Stomach smooth muscle (tissue), 2 donors: ENCODE measurements around the gene DERA.
"Not testable (repeated sequence)": the region's sequence is repeated elsewhere in the genome, so short reads cannot be mapped to it uniquely, and the experiment has no call there.

Source experiments
- H3K27ac ChIP-seq: one replicate; pipeline ENCODE4 v1.7.0; 2013; ENCODE audit warnings: mild to moderate bottlenecking, low read length, inconsistent platforms
- H3K27me3 ChIP-seq, 2 donors: one replicate each; pipeline ENCODE4 v1.7.0; 2013; ENCODE audit warnings: low read length in 2 of 2; ENCODE audit not compliant: insufficient read depth in 2 of 2, control insufficient read depth in 1 of 2
- H3K36me3 ChIP-seq, 2 donors: one replicate each; pipeline ENCODE4 v1.7.0; 2013; ENCODE audit warnings: low read length in 2 of 2; ENCODE audit not compliant: control insufficient read depth in 2 of 2, insufficient read depth in 2 of 2
- H3K4me1 ChIP-seq: one replicate; pipeline ENCODE4 v1.7.0; 2013; ENCODE audit warnings: low read length; ENCODE audit not compliant: control insufficient read depth, insufficient read depth
- H3K4me3 ChIP-seq, 2 donors: one replicate each; pipeline ENCODE4 v1.7.0; 2013; ENCODE audit warnings: low read length in 2 of 2
- H3K9ac ChIP-seq, 2 donors: one replicate each; pipeline ENCODE4 v1.7.0; 2013; ENCODE audit warnings: low read length in 2 of 2, mild to moderate bottlenecking in 1 of 2
- H3K9me3 ChIP-seq, 2 donors: one replicate each; pipeline ENCODE4 v1.7.0; 2013; ENCODE audit warnings: low read length in 2 of 2; ENCODE audit not compliant: control insufficient read depth in 2 of 2
- donor health status: healthy.
- donor health status: Pancreatic carcinoma.

The DERA gene

GRCh38 chr12:15904378-15904920 lies 6.7 kb upstream of the DERA start:
- Histone ChIP-seq H3K9ac (no peak overlapping the region), H3K4me1 (no peaks in the 10 kb centered on the region), H3K27me3 (no peaks in the 10 kb centered on the region), H3K36me3 (peaks cover 23 to 27% of the 10 kb centered on the region in 2 donors), H3K4me3 (no peak overlapping the region), H3K9me3 (no peaks in the 10 kb centered on the region), H3K27ac (no peak overlapping the region)

GRCh38 chr12:15910468-15910863 lies 666 bp upstream of the DERA start:
- Histone ChIP-seq H3K36me3 (peaks cover 3 to 5% of the 10 kb centered on the region in 2 donors), H3K9ac (peak overlapping the region; percentile 6 to 88), H3K27me3 (no peaks in the 10 kb centered on the region), H3K4me3 (peak overlapping the region; percentile 82 to 88), H3K4me1 (peaks cover 4% of the 10 kb centered on the region), H3K9me3 (no peaks in the 10 kb centered on the region), H3K27ac (peak overlapping the region; percentile 86)

DNA sequence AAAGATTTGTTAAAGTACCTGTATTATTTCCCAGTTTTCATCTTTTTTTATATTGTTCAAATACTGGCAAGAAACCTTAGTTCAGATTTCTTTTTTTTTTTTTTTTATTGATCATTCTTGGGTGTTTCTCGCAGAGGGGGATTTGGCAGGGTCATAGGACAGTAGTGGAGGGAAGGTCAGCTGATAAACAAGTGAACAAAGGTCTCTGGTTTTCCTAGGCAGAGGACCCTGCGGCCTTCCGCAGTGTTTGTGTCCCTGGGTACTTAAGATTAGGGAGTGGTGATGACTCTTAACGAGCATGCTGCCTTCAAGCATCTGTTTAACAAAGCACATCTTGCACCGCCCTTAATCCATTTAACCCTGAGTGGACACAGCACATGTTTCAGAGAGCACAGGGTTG lies 799 bp downstream of the DERA start:
- peak overlapping the region; percentile 88 to 90 for H3K9ac ChIP-seq
- H3K9me3 ChIP-seq, H3K27me3 ChIP-seq, H3K4me1 ChIP-seq, H3K36me3 ChIP-seq: not testable (repeated sequence)
- peak overlapping the region; percentile 82 to 88 for H3K4me3 ChIP-seq
- H3K27ac ChIP-seq, result peak overlapping the region; percentile 86

GRCh38 chr12:15914131-15914530 lies 3.0 kb downstream of the DERA start:
- H3K4me1 ChIP-seq, result peaks cover 15% of the 10 kb centered on the region
- not testable (repeated sequence) for H3K36me3 ChIP-seq, H3K27ac ChIP-seq, H3K9me3 ChIP-seq, H3K4me3 ChIP-seq, H3K9ac ChIP-seq, H3K27me3 ChIP-seq

- H3K9me3 ChIP-seq, result no peaks in the 10 kb centered on the region
- H3K4me1 ChIP-seq, result peaks cover 19% of the 10 kb centered on the region
- no peak overlapping the region for H3K4me3 ChIP-seq
- H3K9ac ChIP-seq, result no peak overlapping the region
- H3K27ac ChIP-seq, result peak overlapping the region; percentile 11
- H3K36me3 ChIP-seq, result no peaks in the 10 kb centered on the region
- H3K27me3 ChIP-seq, result no peaks in the 10 kb centered on the region
Measured at GRCh38 chr12:15918066-15918465, 6.9 kb downstream of the DERA start.

GRCh38 chr12:15919418-15919817 lies 8.3 kb downstream of the DERA start:
- Histone ChIP-seq H3K4me3 (no peak overlapping the region), H3K36me3 (no peaks in the 10 kb centered on the region), H3K9ac (peak overlapping the region in 1 of 2 donors; percentile 13), H3K27ac (peak overlapping the region; percentile 62), H3K27me3 (no peaks in the 10 kb centered on the region), H3K9me3 (no peaks in the 10 kb centered on the region), H3K4me1 (peaks cover 19% of the 10 kb centered on the region)

DNA sequence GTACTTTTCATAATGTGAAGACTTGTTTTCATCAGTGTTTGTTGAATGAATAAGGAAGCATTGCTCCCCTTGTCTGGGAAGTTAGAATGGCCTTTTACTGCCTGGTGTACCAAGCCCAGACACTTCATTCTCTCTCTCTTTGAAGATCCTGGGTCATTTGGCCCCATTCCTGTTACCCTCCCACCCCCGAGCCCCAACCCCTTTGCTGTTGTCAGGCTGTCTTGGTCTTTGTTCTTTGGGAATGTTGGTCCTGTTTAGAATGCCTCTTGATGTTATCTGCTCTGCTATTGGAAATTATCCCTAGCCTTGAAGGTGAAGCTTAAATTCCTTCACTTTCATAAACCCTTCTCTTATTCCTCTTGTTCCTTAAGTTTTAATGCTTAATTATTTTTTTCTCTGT lies 13.8 kb downstream of the DERA start:
- Histone ChIP-seq H3K4me1 (peaks cover 9% of the 10 kb centered on the region), H3K9ac (no peak overlapping the region), H3K36me3 (no peaks in the 10 kb centered on the region)

DNA sequence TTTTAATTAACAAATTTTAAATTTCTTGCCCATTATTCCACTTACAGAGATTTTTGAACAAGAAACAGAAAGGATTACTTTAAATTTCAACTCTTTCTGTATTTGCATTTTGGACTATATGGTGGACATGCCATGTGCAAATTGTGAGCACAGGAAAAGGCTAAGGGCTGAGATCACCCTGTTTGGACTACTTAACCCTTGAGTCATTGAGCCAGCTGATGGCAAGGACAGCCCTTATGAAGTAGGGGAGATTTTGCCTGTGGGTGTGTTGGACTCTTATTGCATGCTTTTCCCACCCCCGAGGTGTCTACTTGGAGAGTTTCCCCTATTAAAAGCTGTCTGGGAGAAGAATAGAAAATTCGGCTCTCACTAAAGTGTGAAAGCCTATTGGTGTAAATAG lies 17.2 kb downstream of the DERA start:
- H3K27me3 ChIP-seq, result no peaks in the 10 kb centered on the region
- no peaks in the 10 kb centered on the region for H3K36me3 ChIP-seq
- H3K4me1 ChIP-seq, result peaks cover 8% of the 10 kb centered on the region
- H3K4me3 ChIP-seq, result no peak overlapping the region
- no peak overlapping the region for H3K27ac ChIP-seq
- H3K9me3 ChIP-seq, result no peaks in the 10 kb centered on the region
- H3K9ac ChIP-seq, result no peak overlapping the region

More for the DNA sequence above, 13.8 kb downstream of the DERA start:
- Histone ChIP-seq H3K4me3 (no peak overlapping the region), H3K27me3 (no peaks in the 10 kb centered on the region), H3K27ac (no peak overlapping the region), H3K9me3 (no peaks in the 10 kb centered on the region)

- no peak overlapping the region for H3K27ac ChIP-seq
- no peak overlapping the region for H3K4me3 ChIP-seq
- no peak overlapping the region for H3K9ac ChIP-seq
- H3K9me3 ChIP-seq, result no peaks in the 10 kb centered on the region
- H3K4me1 ChIP-seq, result peaks cover 8% of the 10 kb centered on the region
- no peaks in the 10 kb centered on the region for H3K36me3 ChIP-seq
- H3K27me3 ChIP-seq, result no peaks in the 10 kb centered on the region
Measured at GRCh38 chr12:15928870-15929571, 17.9 kb downstream of the DERA start.

- H3K9me3 ChIP-seq, result no peaks in the 10 kb centered on the region
- H3K9ac ChIP-seq, result no peak overlapping the region
- no peaks in the 10 kb centered on the region for H3K36me3 ChIP-seq
- H3K4me3 ChIP-seq, result no peak overlapping the region
- H3K4me1 ChIP-seq, result peaks cover 8% of the 10 kb centered on the region
- H3K27ac ChIP-seq, result no peak overlapping the region
- no peaks in the 10 kb centered on the region for H3K27me3 ChIP-seq
Measured at GRCh38 chr12:15931590-15932053, 20.5 kb downstream of the DERA start.

DNA sequence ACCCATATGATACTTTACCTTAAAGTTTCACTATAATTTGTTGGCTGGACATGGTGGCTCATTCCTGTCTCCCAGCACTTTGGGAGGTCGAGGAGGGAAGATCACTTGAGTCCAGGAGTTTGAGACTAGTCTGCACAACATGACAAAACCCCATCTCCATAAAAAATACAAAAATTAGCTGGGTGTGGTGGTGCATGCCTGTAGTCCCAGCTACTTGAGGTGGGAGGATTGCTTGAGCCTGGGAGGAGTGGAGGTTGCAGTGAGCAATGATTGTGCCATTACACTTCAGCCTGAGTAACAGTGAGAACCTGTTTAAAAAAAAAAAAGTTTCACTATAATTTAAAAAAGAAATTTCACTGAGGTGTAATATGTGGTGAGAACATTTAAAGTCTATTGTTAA lies 21.2 kb downstream of the DERA start:
- no peak overlapping the region for H3K27ac ChIP-seq
- no peaks in the 10 kb centered on the region for H3K9me3 ChIP-seq
- peaks cover 8% of the 10 kb centered on the region for H3K4me1 ChIP-seq
- H3K27me3 ChIP-seq, result no peaks in the 10 kb centered on the region
- no peaks in the 10 kb centered on the region for H3K36me3 ChIP-seq
- no peak overlapping the region for H3K4me3 ChIP-seq
- no peak overlapping the region for H3K9ac ChIP-seq
